HG03565 (cell line): Measurements from ENCODE around the gene ZNG1B.
"Not testable (repeated sequence)": the region's sequence is repeated elsewhere in the genome, so short reads cannot be mapped to it uniquely, and the experiment has no call there.

Experiments used
- ATAC-seq: cut with Tn5 transposase; IDR thresholded peaks from one replicate; pipeline ENCODE4 v1.9.1; 2021; ENCODE audit warnings: mild to moderate bottlenecking, moderate library complexity; ENCODE audit not compliant: unreplicated experiment

Gene ZNG1B

DNA sequence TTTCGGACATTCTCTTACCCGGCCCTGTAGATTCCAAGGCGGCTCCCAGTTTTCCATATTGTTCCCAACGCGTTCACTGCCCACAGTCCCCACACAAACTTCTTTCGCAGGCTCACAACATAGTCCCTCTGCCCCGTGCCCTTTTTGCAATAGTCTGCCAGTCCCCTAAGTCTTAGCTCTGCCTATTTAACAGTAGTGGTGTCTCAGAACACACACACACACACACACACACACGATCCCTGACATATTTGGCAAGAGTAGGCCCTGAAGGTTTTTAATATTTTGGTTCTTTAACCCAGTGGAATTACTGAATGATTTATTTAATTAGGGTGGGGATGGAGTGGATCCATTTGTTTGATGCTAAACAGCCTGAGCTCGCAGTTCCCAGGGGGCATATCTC, 105.0 kb downstream of the ZNG1B start:
- not testable (repeated sequence) for ATAC-seq
